Measurements from ENCODE around the gene TBATA.

GRCh38 chr10:70760271-70760787 lies 24.8 kb downstream of the TBATA start:
- TF ChIP-seq POLR2A (IDR thresholded peaks at IDR 0.05) (no peak), CTCF (IDR thresholded peaks at IDR 0.05) (no peak)
